ENCODE measurements around the gene TSPAN5. TPM values are rescaled to one million over a fixed set of nuclear protein-coding genes. Genes with fewer than 3 reads are reported as not detected.

TSPAN5 gene
- polyA plus RNA-seq, 1 experiment = 190 TPM

- no peaks in the 10 kb centered on the region; the same call in 1 of the 2 replicates for H3K9me3 ChIP-seq (ENCODE audit: control insufficient read depth, insufficient read depth, low read length)
- CTCF ChIA-PET = no interaction called here
- POLR2A ChIA-PET = no interaction called here
- no peak for DNase-seq (ENCODE audit: low read depth, low spot score)
- no peak overlapping the region for H3K4me3 ChIP-seq (ENCODE audit: low read depth, low read length)
- no peaks in the 10 kb centered on the region for H3K27me3 ChIP-seq (ENCODE audit: control insufficient read depth, insufficient read depth, low read length)
- H3K27ac ChIP-seq (ENCODE audit: low read depth, low read length) = no peak overlapping the region
- TF ChIP-seq, protein P1, sequence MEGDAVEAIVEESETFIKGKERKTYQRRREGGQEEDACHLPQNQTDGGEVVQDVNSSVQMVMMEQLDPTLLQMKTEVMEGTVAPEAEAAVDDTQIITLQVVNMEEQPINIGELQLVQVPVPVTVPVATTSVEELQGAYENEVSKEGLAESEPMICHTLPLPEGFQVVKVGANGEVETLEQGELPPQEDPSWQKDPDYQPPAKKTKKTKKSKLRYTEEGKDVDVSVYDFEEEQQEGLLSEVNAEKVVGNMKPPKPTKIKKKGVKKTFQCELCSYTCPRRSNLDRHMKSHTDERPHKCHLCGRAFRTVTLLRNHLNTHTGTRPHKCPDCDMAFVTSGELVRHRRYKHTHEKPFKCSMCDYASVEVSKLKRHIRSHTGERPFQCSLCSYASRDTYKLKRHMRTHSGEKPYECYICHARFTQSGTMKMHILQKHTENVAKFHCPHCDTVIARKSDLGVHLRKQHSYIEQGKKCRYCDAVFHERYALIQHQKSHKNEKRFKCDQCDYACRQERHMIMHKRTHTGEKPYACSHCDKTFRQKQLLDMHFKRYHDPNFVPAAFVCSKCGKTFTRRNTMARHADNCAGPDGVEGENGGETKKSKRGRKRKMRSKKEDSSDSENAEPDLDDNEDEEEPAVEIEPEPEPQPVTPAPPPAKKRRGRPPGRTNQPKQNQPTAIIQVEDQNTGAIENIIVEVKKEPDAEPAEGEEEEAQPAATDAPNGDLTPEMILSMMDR (IDR thresholded peaks at IDR 0.05; ENCODE audit: low read depth, low read length) = no peak
Measured at GRCh38 chr4:98577956-98578355, 80.5 kb downstream of the TSPAN5 start.

DNA sequence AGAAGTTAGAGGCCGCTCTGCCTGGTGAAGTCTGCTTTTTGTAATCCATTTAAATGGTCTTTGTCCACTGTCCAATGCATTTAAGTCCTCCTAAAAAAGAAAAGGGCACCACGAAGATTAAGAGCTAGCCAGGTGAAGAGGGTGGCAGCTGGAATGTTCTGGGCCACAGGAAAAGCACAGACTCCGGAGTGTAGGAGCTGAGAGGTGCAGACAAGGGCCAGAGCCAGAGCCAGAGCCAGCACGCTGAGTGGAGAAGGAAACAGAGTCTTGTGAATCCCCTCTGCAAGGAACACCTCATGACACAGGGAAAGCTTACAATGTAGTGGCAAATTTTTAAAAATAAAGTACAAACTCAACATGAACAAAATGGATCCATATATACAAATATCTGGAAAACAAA, 83.6 kb downstream of the TSPAN5 start:
- H3K27me3 ChIP-seq (ENCODE audit: control insufficient read depth, insufficient read depth, low read length) = no peaks in the 10 kb centered on the region
- H3K27ac ChIP-seq (ENCODE audit: low read depth, low read length) = no peak overlapping the region
- POLR2A ChIA-PET = no interaction called here
- CTCF ChIA-PET = interaction anchor here (1.5 kb wide), 1 partner anchor 9 kb away, joined by 4 read pairs; no protein-coding TSS in a partner anchor
- no peak for DNase-seq (ENCODE audit: low read depth, low spot score)
- TF ChIP-seq, protein P1 (IDR thresholded peaks at IDR 0.05; ENCODE audit: low read depth, low read length) = no peak
- H3K4me3 ChIP-seq (ENCODE audit: low read depth, low read length) = no peak overlapping the region
- H3K9me3 ChIP-seq (ENCODE audit: control insufficient read depth, insufficient read depth, low read length) = no peaks in the 10 kb centered on the region

- Histone ChIP-seq H3K27me3 (ENCODE audit: control insufficient read depth, insufficient read depth, low read length) (no peaks in the 10 kb centered on the region), H3K27ac (ENCODE audit: low read depth, low read length) (no peak overlapping the region), H3K4me3 (ENCODE audit: low read depth, low read length) (no peak overlapping the region), H3K9me3 (ENCODE audit: control insufficient read depth, insufficient read depth, low read length) (no peaks in the 10 kb centered on the region)
- CTCF ChIA-PET = no interaction called here
- TF ChIP-seq, protein P1 (IDR thresholded peaks at IDR 0.05; ENCODE audit: low read depth, low read length) = no peak
- POLR2A ChIA-PET = no interaction called here
- DNase-seq (ENCODE audit: low read depth, low spot score) = no peak
Measured at GRCh38 chr4:98573791-98574190, 84.6 kb downstream of the TSPAN5 start.

DNA sequence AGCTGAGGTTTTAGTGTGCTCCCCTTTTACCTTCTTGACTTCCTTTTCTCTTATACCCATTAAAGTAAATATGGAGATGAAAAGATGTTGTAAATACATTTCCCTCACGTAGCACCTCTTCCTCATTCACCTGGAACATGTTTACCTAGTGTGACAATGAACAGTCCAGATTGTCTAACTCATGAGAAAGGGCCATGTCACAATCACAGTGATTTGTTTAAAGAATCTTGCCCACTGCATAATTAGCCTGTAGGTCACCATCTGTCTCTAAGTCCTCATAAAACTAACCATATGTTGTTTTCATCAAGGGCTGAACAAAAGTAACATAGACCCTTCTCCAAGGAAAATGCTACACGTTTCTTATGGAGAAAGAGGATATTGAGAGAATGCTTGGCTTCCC, 85.7 kb downstream of the TSPAN5 start:
- no peak for DNase-seq (ENCODE audit: low read depth, low spot score)
- TF ChIP-seq, protein P1 (IDR thresholded peaks at IDR 0.05; ENCODE audit: low read depth, low read length) = no peak

DNA sequence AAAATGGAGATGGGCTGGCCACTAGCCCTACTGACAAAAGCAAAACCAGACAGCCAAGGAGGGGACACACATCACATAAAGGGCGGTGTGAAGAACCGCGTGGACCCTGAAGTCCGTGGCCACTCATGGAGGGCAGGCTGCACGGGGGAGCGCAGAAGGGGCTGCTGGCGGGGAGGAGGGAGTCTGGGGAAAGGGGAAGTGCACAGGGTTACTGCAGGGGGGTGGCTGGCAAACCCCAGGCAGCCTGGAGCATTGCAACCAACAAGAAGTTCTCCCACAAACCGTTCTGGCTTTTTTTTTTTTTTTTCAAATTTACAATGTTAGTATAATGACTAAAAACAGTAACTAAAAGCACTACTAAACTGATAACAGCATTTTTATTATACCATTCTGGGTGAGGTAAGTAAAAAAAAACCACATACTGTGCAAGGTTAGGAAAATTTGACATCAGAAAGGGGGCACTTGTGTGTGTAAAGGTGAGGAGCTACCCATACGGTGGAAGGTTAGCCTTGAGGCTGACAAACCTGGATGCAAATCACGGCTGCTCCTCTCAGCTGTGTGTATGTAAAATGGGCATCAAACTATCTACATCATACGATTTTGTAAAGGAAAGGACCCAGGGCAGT, 87.1 kb downstream of the TSPAN5 start:
- H3K4me3 ChIP-seq (ENCODE audit: low read depth, low read length) = no peak overlapping the region
- H3K27ac ChIP-seq (ENCODE audit: low read depth, low read length) = no peak overlapping the region
- H3K9me3 ChIP-seq (ENCODE audit: control insufficient read depth, insufficient read depth, low read length) = no peaks in the 10 kb centered on the region
- ChIA-PET CTCF (no interaction called here), POLR2A (interaction anchor here (0.7 kb wide), 1 partner anchor 154 kb away, joined by 5 read pairs; no protein-coding TSS in a partner anchor)
- TF ChIP-seq, protein P1 (IDR thresholded peaks at IDR 0.05; ENCODE audit: low read depth, low read length) = no peak
- DNase-seq (ENCODE audit: low read depth, low spot score) = no peak
- H3K27me3 ChIP-seq (ENCODE audit: control insufficient read depth, insufficient read depth, low read length) = no peaks in the 10 kb centered on the region

More for the DNA sequence above, 85.7 kb downstream of the TSPAN5 start:
- ChIA-PET CTCF (no interaction called here), POLR2A (no interaction called here)
- H3K4me3 ChIP-seq (ENCODE audit: low read depth, low read length) = no peak overlapping the region
- no peaks in the 10 kb centered on the region for H3K27me3 ChIP-seq (ENCODE audit: control insufficient read depth, insufficient read depth, low read length)
- no peak overlapping the region for H3K27ac ChIP-seq (ENCODE audit: low read depth, low read length)
- no peaks in the 10 kb centered on the region for H3K9me3 ChIP-seq (ENCODE audit: control insufficient read depth, insufficient read depth, low read length)

Measured in AG04450 (cell line).